ENCODE measurements around the gene EZR.

DNA sequence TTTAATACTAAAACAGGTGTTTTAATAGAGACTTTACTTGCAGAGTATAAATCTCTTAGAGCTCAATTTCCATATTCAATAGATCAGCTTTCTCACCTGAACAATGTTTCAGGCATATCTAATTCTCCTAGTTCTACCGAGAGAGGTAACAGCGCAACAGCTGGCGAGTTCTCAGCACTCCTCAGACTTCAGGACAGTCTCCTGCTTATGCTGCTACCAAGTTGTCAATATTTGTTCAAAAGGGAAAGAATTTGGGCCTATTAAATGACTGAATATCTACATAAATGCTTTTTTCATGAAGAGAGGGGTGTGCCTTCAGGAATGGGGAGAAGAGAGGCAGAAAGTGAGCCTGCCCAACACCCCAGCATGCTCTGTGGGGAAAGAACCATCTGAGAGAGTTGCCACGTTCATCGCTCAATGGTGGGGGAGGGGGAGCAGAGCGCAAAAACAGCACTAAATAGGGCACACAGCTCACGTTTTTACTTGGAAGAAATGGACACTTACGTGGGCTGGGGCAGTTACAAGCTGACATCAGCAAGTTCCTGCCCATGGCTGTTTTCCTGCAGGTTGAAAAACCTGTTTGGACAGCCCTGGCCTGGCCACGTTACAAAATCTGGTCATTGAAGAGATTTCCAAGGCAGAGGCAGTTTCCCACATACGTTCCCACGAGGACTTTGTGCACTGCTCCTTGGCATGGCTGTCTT lies 38.0 kb downstream of the EZR start:
- TF ChIP-seq POLR2A (IDR thresholded peaks at IDR 0.05; ENCODE audit: low read length), result no peak
- no peak for TF ChIP-seq GATA1 (IDR thresholded peaks at IDR 0.05; ENCODE audit: low read depth, low read length)
